ENCODE data around the gene AKIRIN1.
"Not testable (repeated sequence)": the region's sequence is repeated elsewhere in the genome, so short reads cannot be mapped to it uniquely, and the experiment has no call there.

AKIRIN1 gene

DNA sequence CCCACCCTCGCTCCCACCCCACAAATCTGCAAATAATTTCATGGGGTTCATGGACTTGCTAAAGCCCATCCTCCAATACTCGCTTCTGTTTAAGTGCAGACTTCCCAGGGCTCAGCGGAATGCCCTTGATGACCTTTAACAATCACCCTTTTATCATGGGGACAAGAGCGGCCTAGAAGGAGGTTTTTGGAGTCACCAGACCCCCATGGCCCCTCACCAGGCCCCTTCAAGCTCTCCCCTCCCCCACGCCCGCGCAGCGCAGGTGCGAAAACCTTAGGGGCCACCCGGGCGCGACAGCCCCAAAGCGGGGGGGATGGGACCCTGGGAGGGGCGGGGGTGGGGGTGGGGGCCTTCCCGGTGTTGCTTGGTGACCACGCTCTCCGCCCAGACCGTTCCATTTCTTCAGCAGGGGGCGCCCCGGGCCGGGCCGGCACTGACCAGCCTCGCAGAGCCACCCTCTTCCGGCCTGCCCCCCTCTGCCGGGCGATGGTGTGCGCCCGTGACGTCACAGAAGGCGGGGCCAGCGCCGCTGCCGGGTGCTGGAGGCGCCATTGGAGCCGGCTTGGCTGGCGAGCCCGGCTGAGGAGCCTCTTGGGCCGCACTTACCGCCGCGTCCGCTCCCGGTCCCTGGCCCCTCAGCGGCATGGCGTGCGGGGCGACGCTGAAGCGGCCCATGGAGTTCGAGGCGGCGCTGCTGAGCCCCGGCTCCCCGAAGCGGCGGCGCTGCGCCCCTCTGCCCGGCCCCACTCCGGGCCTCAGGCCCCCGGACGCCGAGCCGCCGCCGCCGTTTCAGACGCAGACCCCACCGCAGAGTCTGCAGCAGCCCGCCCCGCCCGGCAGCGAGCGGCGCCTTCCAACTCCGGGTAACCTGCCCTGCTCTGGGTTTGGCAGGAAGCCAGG is at the start of gene AKIRIN1:
Gene AKIRIN1 (plus strand): TSS at position 539 of the 900 bp plus-strand sequence. CDS start 105 bp downstream, at position 644.
- Mint-ChIP-seq H3K27me3 (no peaks in the 10 kb centered on the region), H3K9me3 (no peaks in the 10 kb centered on the region), H3K27ac (peak within 1 kb of the TSS; percentile 88), H3K4me1 (peaks cover 45% of the 10 kb centered on the region), H3K36me3 (peaks cover 4% of the 10 kb centered on the region), H3K4me3 (peak within 1 kb of the TSS; percentile 96)

- H3K36me3 Mint-ChIP-seq, result no peaks in the 10 kb centered on the region
- H3K9me3 Mint-ChIP-seq, result no peaks in the 10 kb centered on the region
- no peak within 1 kb of the TSS for H3K4me3 Mint-ChIP-seq
- no peaks in the 10 kb centered on the region for H3K4me1 Mint-ChIP-seq
- H3K27ac Mint-ChIP-seq, result no peak within 1 kb of the TSS
- H3K27me3 Mint-ChIP-seq, result no peaks in the 10 kb centered on the region
These were observed 49.5 kb upstream of the AKIRIN1 start, which contains the start of gene RHBDL2 for GRCh38 chr1:38941527-38942019. TSS of gene RHBDL2 (minus strand) at chr1:38941830. CDS start at chr1:38919212, 22,618 bp downstream.

DNA sequence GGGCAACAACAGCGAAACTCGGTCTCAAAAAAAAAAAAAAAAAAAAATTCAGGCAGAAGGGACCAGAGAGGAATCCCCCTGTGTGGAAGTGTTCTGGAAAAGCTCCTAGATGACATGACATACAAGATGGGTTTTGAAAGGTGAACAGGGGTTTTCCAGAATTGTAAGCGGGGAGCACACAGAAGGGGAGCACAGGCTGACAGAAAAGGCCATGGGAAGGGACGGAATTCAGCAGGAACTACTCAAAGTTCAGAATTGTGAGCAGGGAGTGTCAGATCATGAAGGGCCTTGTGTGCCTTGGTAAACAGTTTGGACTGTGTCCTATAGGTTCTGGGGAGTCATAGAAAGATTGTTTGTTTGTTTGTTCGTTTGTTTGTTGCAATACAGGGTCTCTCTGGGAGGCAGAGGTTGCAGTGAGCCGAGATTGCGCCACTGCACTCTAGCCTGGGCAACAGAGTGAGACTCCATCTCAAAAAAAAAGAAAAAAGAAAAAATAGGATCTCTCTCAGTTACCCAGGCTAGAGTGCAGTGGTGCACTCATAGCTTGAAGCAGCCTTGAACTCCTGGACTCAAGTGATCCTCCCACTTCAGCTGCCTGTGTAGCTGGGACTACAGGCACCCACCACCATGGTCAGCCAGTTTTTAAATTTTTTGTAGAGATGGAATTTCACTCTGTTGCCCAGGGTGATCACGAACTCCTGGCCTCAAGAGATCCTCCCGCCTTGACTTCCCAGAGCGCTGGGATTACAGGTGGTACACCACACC is 48.2 kb upstream of the AKIRIN1 start:
- no peaks in the 10 kb centered on the region for H3K9me3 Mint-ChIP-seq
- H3K4me1 Mint-ChIP-seq, result no peaks in the 10 kb centered on the region
- H3K36me3 Mint-ChIP-seq, result no peaks in the 10 kb centered on the region
- no peaks in the 10 kb centered on the region for H3K27me3 Mint-ChIP-seq
- no peak overlapping the region for H3K27ac Mint-ChIP-seq
- H3K4me3 Mint-ChIP-seq, result no peak overlapping the region

- Mint-ChIP-seq H3K27me3 (no peaks in the 10 kb centered on the region), H3K4me1 (no peaks in the 10 kb centered on the region), H3K9me3 (no peaks in the 10 kb centered on the region), H3K36me3 (no peaks in the 10 kb centered on the region), H3K4me3 (no peak overlapping the region), H3K27ac (no peak overlapping the region)
These were observed 46.5 kb upstream of the AKIRIN1 start for GRCh38 chr1:38944547-38944946.

DNA sequence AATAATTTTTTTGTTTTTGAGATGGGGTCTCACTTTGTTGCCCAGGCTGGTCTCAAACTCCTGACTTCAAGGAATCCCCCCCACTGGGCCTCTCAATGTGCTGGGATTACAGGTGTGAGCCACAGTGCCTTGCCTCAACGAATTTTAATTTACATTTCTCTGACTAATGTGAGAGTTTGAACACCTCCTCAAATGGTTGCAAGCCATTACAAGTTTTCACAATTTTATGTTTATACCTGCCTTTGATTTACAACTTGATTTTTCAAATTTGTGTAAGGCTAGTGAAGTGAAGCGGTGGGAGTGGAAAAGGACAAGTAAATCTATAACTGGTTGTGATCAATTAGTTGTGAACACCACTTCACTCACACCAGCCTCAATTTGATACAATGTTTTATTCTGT is 40.5 kb upstream of the AKIRIN1 start:
- Mint-ChIP-seq H3K9me3 (no peaks in the 10 kb centered on the region), H3K4me1 (peaks cover 8% of the 10 kb centered on the region), H3K27ac (no peak overlapping the region), H3K27me3 (no peaks in the 10 kb centered on the region), H3K36me3 (no peaks in the 10 kb centered on the region), H3K4me3 (no peak overlapping the region)

DNA sequence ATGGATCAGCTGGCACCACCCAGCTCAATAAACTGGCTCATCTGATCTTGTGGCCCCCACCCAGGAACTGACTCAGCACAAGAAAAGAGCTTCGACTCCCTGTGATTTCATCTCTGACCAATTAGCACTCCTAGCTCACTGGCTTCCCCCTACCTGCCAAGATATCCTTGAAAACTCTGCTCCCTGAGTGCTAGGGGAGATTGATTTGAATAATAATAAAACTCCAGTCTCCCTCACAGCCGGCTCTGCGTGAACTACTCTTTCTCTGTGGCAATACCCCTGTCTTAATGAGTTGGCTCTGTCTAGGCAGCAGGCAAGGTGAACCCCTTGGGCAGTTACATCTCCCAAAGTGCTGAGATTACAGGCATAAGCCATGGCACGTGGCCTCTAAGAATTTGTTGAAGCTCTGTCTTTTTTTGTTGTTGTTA is 37.6 kb upstream of the AKIRIN1 start:
- Mint-ChIP-seq H3K36me3 (no peaks in the 10 kb centered on the region), H3K4me1 (peaks cover 8% of the 10 kb centered on the region), H3K27me3 (no peaks in the 10 kb centered on the region), H3K27ac (no peak overlapping the region), H3K9me3 (no peaks in the 10 kb centered on the region), H3K4me3 (no peak overlapping the region)

- Mint-ChIP-seq H3K36me3 (no peaks in the 10 kb centered on the region), H3K27ac (no peak overlapping the region), H3K9me3 (no peaks in the 10 kb centered on the region), H3K4me3 (no peak overlapping the region), H3K4me1 (peaks cover 5% of the 10 kb centered on the region), H3K27me3 (no peaks in the 10 kb centered on the region)
These were observed 32.1 kb upstream of the AKIRIN1 start for GRCh38 chr1:38958967-38959366.

- H3K27me3 Mint-ChIP-seq, result no peaks in the 10 kb centered on the region
- H3K9me3 Mint-ChIP-seq, result no peaks in the 10 kb centered on the region
- no peak overlapping the region for H3K4me3 Mint-ChIP-seq
- no peaks in the 10 kb centered on the region for H3K36me3 Mint-ChIP-seq
- peaks cover 11% of the 10 kb centered on the region for H3K4me1 Mint-ChIP-seq
- no peak overlapping the region for H3K27ac Mint-ChIP-seq
These were observed 29.0 kb upstream of the AKIRIN1 start for GRCh38 chr1:38962113-38962512.

- Mint-ChIP-seq H3K4me1 (peaks cover 11% of the 10 kb centered on the region), H3K36me3 (no peaks in the 10 kb centered on the region), H3K9me3 (no peaks in the 10 kb centered on the region), H3K4me3 (no peak overlapping the region), H3K27ac (no peak overlapping the region), H3K27me3 (no peaks in the 10 kb centered on the region)
These were observed 28.5 kb upstream of the AKIRIN1 start for GRCh38 chr1:38962560-38962959.

GRCh38 chr1:38964140-38964548 is 26.9 kb upstream of the AKIRIN1 start:
- Mint-ChIP-seq H3K27me3 (no peaks in the 10 kb centered on the region), H3K9me3 (no peaks in the 10 kb centered on the region), H3K4me3 (no peak overlapping the region), H3K4me1 (peaks cover 11% of the 10 kb centered on the region), H3K36me3 (no peaks in the 10 kb centered on the region), H3K27ac (no peak overlapping the region)

DNA sequence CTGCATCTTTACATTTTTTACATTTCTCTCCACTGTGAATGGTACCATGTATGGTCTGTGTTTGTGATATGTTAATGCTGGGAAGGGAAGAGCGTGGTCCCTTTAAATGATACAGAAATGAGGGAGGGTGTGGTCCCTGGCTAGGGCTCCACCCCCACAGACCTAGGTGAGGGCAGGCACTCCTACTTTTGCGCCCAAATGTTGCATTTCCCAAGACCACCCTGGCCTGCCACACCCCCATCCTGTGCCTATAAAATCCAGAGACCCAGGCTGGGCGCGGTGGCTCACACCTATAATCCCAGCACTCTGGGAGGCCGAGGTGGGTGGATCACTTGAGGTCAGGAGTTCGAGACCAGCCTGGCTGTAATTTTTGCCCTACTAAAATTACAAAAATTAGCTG is 17.9 kb upstream of the AKIRIN1 start:
- H3K4me1 Mint-ChIP-seq, result peaks cover 12% of the 10 kb centered on the region
- H3K36me3 Mint-ChIP-seq, H3K9me3 Mint-ChIP-seq, H3K27me3 Mint-ChIP-seq, H3K27ac Mint-ChIP-seq, H3K4me3 Mint-ChIP-seq: not testable (repeated sequence)

GRCh38 chr1:38973659-38974437 is 17.2 kb upstream of the AKIRIN1 start:
- no peaks in the 10 kb centered on the region for H3K27me3 Mint-ChIP-seq
- peaks cover 12% of the 10 kb centered on the region for H3K4me1 Mint-ChIP-seq
- H3K27ac Mint-ChIP-seq, result no peak overlapping the region
- H3K4me3 Mint-ChIP-seq, result no peak overlapping the region
- H3K36me3 Mint-ChIP-seq, result no peaks in the 10 kb centered on the region
- H3K9me3 Mint-ChIP-seq, result no peaks in the 10 kb centered on the region

GRCh38 chr1:38977399-38978244 is 13.5 kb upstream of the AKIRIN1 start:
- H3K27me3 Mint-ChIP-seq, H3K36me3 Mint-ChIP-seq, H3K9me3 Mint-ChIP-seq: not testable (repeated sequence)
- Mint-ChIP-seq H3K4me3 (peak overlapping the region; percentile 66), H3K4me1 (peaks cover 12% of the 10 kb centered on the region), H3K27ac (peak overlapping the region; percentile 46)

DNA sequence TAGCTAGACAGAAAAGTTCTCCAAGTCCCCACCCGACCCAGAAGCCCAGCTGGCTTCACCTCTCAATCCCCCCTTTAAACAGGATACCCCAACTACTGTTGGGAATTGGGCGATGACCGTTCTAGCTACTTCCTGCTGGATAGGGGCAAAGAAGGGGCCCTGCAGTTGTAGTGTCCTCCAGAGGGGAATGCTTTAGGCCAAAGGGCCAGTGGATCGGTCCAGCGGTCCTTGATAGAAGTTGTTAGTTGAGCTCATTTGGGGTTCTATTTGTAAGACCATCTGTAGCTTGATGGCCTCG is 12.9 kb upstream of the AKIRIN1 start:
- peak overlapping the region; percentile 66 for H3K4me3 Mint-ChIP-seq
- not testable (repeated sequence) for H3K4me1 Mint-ChIP-seq, H3K9me3 Mint-ChIP-seq, H3K27me3 Mint-ChIP-seq, H3K36me3 Mint-ChIP-seq
- peak overlapping the region; percentile 41 for H3K27ac Mint-ChIP-seq

- not testable (repeated sequence) for H3K36me3 Mint-ChIP-seq, H3K9me3 Mint-ChIP-seq, H3K27ac Mint-ChIP-seq, H3K4me1 Mint-ChIP-seq, H3K27me3 Mint-ChIP-seq, H3K4me3 Mint-ChIP-seq
These were observed 11.7 kb upstream of the AKIRIN1 start for GRCh38 chr1:38979380-38979779.

Measured in activated naive CD4-positive, alpha-beta T cell treated with anti-CD3 and anti-CD28 coated beads, Interleukin-2, amount 50 U/mL, for 24 hours (primary cell).